ENCODE measurements around the gene TMEM125.

Gene TMEM125

GRCh38 chr1:43277116-43277876, 7.5 kb downstream of the TMEM125 start:
- peaks cover 8 to 13% of the 10 kb centered on the region in 2 donors for H3K9me3 Mint-ChIP-seq
- H3K4me1 Mint-ChIP-seq, result peaks cover 16% of the 10 kb centered on the region
- H3K27me3 Mint-ChIP-seq, result peaks cover 18% of the 10 kb centered on the region
- H3K4me3 Mint-ChIP-seq, result no peak overlapping the region
- peak overlapping the region in 1 of 2 donors; percentile 60 for H3K27ac Mint-ChIP-seq
- DNase-seq, result no peak
- no peak for ATAC-seq

GRCh38 chr1:43279161-43279560, 9.4 kb downstream of the TMEM125 start:
- no peak overlapping the region for H3K4me3 Mint-ChIP-seq
- peak overlapping the region in 1 of 2 donors; percentile 44 for H3K27ac Mint-ChIP-seq
- H3K27me3 Mint-ChIP-seq, result peaks cover 18% of the 10 kb centered on the region
- H3K4me1 Mint-ChIP-seq, result peaks cover 25% of the 10 kb centered on the region
- H3K9me3 Mint-ChIP-seq, result peaks cover 8 to 13% of the 10 kb centered on the region in 2 donors
- ATAC-seq (no peak), DNase-seq (no peak)

DNA sequence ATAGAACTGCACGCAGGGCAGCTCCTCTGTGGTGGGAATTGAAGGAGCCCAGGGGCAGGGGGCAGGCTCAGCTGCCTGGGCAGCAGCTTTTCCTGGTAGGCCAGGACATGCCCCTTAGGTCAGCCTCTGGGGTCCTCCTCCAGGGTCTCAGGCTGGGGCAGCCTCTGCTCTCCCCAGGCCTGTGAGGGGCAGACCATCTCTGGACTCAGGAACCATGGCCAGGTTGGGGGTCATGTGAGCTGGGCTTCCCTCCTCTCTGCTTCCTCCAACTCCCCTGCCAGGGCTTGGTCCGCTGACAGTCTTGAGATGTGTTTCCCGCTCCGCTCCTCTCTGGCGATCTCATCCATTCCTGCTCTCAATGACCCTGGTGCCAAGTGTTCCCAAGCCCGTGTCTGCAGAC, 9.9 kb downstream of the TMEM125 start:
- H3K27ac Mint-ChIP-seq, result peak overlapping the region; percentile 14 to 63
- H3K4me1 Mint-ChIP-seq, result peaks cover 20% of the 10 kb centered on the region
- no peak overlapping the region for H3K4me3 Mint-ChIP-seq
- peaks cover 4 to 8% of the 10 kb centered on the region in 2 donors for H3K9me3 Mint-ChIP-seq
- peaks cover 18% of the 10 kb centered on the region for H3K27me3 Mint-ChIP-seq
- DNase-seq (no peak), ATAC-seq (no peak)

- ATAC-seq (no peak), DNase-seq (no peak)
- H3K4me1 Mint-ChIP-seq, result peaks cover 13% of the 10 kb centered on the region
- H3K27ac Mint-ChIP-seq, result no peak overlapping the region
- H3K9me3 Mint-ChIP-seq, result no peaks in the 10 kb centered on the region
- H3K27me3 Mint-ChIP-seq, result peaks cover 18% of the 10 kb centered on the region
- no peak overlapping the region for H3K4me3 Mint-ChIP-seq
These were observed 10.9 kb downstream of the TMEM125 start for GRCh38 chr1:43280692-43281091.

DNA sequence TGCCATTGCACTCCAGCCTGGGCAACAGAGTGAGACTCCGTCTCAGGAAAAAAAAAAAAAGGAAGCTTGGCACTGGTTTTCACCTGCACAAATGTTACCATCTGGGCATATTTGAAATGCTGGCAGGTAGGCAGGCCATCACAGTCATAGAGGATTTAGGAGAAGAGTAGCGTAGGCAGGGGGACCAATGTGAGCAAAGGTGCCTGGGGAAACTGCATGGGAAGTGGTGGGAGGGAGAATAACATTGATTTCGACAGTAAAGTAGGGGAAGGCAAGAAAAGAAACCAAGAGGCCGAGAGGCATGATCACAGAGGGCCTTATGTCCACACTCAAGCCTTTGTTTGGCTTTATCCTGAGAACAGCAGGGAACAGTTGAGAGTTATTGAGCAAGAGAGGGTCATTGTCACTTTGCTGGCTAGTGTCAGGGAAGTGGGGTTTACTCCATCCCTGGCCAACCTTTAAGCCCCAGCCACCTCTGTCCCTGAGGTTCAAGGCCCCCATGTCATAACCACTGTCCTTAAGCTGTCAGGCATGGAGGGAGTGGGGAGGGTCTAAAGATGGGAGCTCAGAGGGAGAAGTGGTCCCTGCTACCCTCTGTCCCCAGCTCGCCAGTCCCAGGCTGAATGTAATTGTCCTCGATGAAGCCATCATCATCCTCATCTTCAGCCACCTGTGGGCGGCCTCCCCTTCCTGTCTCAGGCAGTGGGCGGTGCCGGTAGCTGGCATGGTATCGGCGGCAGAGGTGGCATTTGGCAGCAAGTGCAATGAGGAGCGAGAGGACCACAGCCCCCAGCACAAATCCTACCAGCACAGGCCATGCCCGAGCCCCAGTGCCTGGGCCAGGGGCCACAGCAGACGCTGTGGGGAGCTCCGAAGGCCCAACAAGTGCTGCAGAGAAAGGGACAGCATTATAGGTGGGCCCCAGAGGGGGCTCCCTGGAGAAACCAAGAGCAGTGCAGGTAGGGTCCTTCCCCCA, 12.7 kb downstream of the TMEM125 start:
- Mint-ChIP-seq H3K9me3 (no peaks in the 10 kb centered on the region), H3K4me1 (peaks cover 13% of the 10 kb centered on the region), H3K27ac (peak overlapping the region in 1 of 2 donors; percentile 91), H3K4me3 (no peak overlapping the region), H3K27me3 (peaks cover 14% of the 10 kb centered on the region)
- DNase-seq (no peak), ATAC-seq (no peak)

GRCh38 chr1:43284065-43284464, 14.3 kb downstream of the TMEM125 start:
- H3K4me3 Mint-ChIP-seq, result no peak overlapping the region
- H3K27me3 Mint-ChIP-seq, result peaks cover 20% of the 10 kb centered on the region
- peaks cover 13% of the 10 kb centered on the region for H3K4me1 Mint-ChIP-seq
- ATAC-seq (no peak), DNase-seq (no peak)
- H3K9me3 Mint-ChIP-seq, result no peaks in the 10 kb centered on the region
- H3K27ac Mint-ChIP-seq, result peak overlapping the region in 1 of 2 donors; percentile 41

GRCh38 chr1:43284546-43285110, 14.8 kb downstream of the TMEM125 start:
- H3K4me3 Mint-ChIP-seq, result no peak overlapping the region
- peaks cover 13% of the 10 kb centered on the region for H3K4me1 Mint-ChIP-seq
- no peak for DNase-seq
- no peaks in the 10 kb centered on the region for H3K9me3 Mint-ChIP-seq
- ATAC-seq, result no peak
- no peak overlapping the region for H3K27ac Mint-ChIP-seq
- peaks cover 19% of the 10 kb centered on the region for H3K27me3 Mint-ChIP-seq

- H3K4me3 Mint-ChIP-seq, result no peak within 1 kb of the TSS
- peaks cover 13% of the 10 kb centered on the region for H3K27me3 Mint-ChIP-seq
- H3K4me1 Mint-ChIP-seq, result peaks cover 13% of the 10 kb centered on the region
- ATAC-seq, result no peak
- H3K27ac Mint-ChIP-seq, result no peak within 1 kb of the TSS
- no peak for DNase-seq
- H3K9me3 Mint-ChIP-seq, result no peaks in the 10 kb centered on the region
These were observed 15.6 kb downstream of the TMEM125 start, which contains the start of gene C1orf210 for GRCh38 chr1:43285269-43285990. Gene C1orf210 (minus strand): TSS chr1:43285581. CDS start chr1:43283270, 2,311 bp downstream.

DNA sequence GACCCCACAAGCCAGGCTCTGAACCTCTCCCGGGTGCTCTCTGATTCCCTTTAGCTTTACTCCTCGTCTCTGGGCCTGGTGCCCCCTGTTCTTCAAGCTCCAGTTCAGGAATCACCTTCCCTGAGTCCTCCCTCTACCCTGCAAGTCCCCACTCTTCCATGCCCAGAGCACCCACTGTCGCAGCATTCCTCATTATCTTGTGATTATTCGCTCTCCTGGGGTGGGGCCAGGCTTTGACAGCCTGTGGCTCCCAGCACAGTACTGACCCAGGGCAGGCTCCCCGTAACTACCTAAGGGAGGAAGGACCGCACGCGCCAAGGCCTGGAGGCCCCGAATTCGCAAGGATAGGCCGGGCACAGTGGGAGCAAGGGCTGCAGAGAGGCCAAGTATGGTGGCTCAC, 16.3 kb downstream of the TMEM125 start:
- Mint-ChIP-seq H3K4me1 (peaks cover 13% of the 10 kb centered on the region), H3K4me3 (no peak overlapping the region)

GRCh38 chr1:43286533-43286932, 16.8 kb downstream of the TMEM125 start:
- DNase-seq, result no peak
- Mint-ChIP-seq H3K4me1 (peaks cover 13% of the 10 kb centered on the region), H3K27ac (no peak overlapping the region), H3K27me3 (peaks cover 13% of the 10 kb centered on the region), H3K9me3 (no peaks in the 10 kb centered on the region), H3K4me3 (no peak overlapping the region)
- ATAC-seq, result no peak

More for the DNA sequence above, 16.3 kb downstream of the TMEM125 start:
- Mint-ChIP-seq H3K27me3 (peaks cover 13% of the 10 kb centered on the region), H3K27ac (no peak overlapping the region), H3K9me3 (no peaks in the 10 kb centered on the region)
- DNase-seq (no peak), ATAC-seq (no peak)

- no peak overlapping the region for H3K27ac Mint-ChIP-seq
- no peak for DNase-seq
- peaks cover 1% of the 10 kb centered on the region for H3K4me1 Mint-ChIP-seq
- no peak overlapping the region for H3K4me3 Mint-ChIP-seq
- H3K9me3 Mint-ChIP-seq, result no peaks in the 10 kb centered on the region
- peaks cover 13% of the 10 kb centered on the region for H3K27me3 Mint-ChIP-seq
- ATAC-seq, result no peak
These were observed 18.4 kb downstream of the TMEM125 start for GRCh38 chr1:43288058-43288784.

- H3K9me3 Mint-ChIP-seq, result no peaks in the 10 kb centered on the region
- no peak overlapping the region for H3K27ac Mint-ChIP-seq
- DNase-seq, result no peak
- ATAC-seq, result no peak
- no peak overlapping the region for H3K4me3 Mint-ChIP-seq
- peaks cover 13% of the 10 kb centered on the region for H3K27me3 Mint-ChIP-seq
- H3K4me1 Mint-ChIP-seq, result no peaks in the 10 kb centered on the region
These were observed 19.3 kb downstream of the TMEM125 start for GRCh38 chr1:43288785-43289706.

DNA sequence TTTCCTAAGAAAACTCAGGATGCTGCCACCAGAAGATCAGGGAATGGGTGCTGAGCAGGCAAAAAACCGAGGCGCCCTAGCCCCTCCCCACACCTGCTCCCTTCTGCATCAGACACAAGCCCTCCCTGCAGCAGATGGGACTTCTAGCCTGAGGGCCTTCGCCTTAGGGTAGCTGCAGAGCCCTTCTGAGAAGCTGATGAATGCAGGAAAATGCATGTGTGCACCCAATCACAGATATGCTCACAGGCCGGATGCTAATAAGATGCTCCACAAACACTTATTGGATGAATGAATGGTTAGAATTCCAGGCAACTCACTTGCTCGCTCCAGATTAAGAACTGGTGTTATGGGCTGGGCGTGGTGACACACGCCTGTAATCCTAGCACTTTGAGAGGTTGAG, 22.4 kb downstream of the TMEM125 start:
- H3K4me1 Mint-ChIP-seq, result peaks cover 24% of the 10 kb centered on the region
- H3K4me3 Mint-ChIP-seq, result no peak overlapping the region
- no peaks in the 10 kb centered on the region for H3K9me3 Mint-ChIP-seq
- peaks cover 9% of the 10 kb centered on the region for H3K27me3 Mint-ChIP-seq
- no peak overlapping the region for H3K27ac Mint-ChIP-seq
- DNase-seq, result no peak
- ATAC-seq, result no peak

- Mint-ChIP-seq H3K27me3 (peaks cover 4% of the 10 kb centered on the region), H3K4me1 (peaks cover 24% of the 10 kb centered on the region), H3K4me3 (no peak overlapping the region), H3K27ac (no peak overlapping the region), H3K9me3 (no peaks in the 10 kb centered on the region)
- DNase-seq, result no peak
- no peak for ATAC-seq
These were observed 22.9 kb downstream of the TMEM125 start for GRCh38 chr1:43292679-43293078.
